GM12878 (cell line): ENCODE data around the gene PRKAB2. TPM values are rescaled to one million over a fixed set of nuclear protein-coding genes. Genes with fewer than 3 reads are reported as not detected.

ENCODE experiments used
- ATAC-seq: fragments of 200-7000 bp; cut with Tn5 transposase; 3 replicates; pipeline ENCODE4 v1.9.1; 2020; ENCODE audit warnings: mild to moderate bottlenecking, moderate library complexity
- BruUV-seq: library from RNA; stranded (reverse); fragments of 400-500 nt; replicated peaks from 2 replicates; lab custom pipeline; 2021; lab: Mats Ljungman, UMichigan
- CTCF ChIA-PET: fragments of 300-600 bp; sonication (Branson Sonifier 250); formaldehyde crosslinking; extraction: SDS; loops from one replicate; lab custom pipeline; 2021; ENCODE audit warnings: inconsistent platforms; lab: Yijun Ruan, JAX
- POLR2A ChIA-PET: fragments of 350-600 bp; formaldehyde crosslinking; extraction: SDS; loops from one replicate; lab custom pipeline; 2021; ENCODE audit warnings: inconsistent platforms; lab: Charles Lee
- RAD21 ChIA-PET: fragments of 300-600 bp; sonication (Branson Sonifier 250); formaldehyde crosslinking; loops from one replicate; lab custom pipeline; 2023; ENCODE audit warnings: antibody characterized with exemption; ENCODE audit not compliant: unreplicated experiment; lab: Charles Lee
- SMC1A ChIA-PET: fragments of 300-600 bp; sonication (Branson Sonifier 250); formaldehyde crosslinking; loops from one replicate; lab custom pipeline; 2023; ENCODE audit not compliant: unreplicated experiment, uncharacterized antibody; lab: Charles Lee
- DNase-seq: peaks from one replicate; pipeline ENCODE4 v3.0.0-alpha.2; 2011; ENCODE audit warnings: low read depth, low spot score
- FAIRE-seq: peaks from 3 replicates; lab custom pipeline; 2011; peaks lifted over from hg19 to GRCh38; lab: Jason Lieb, UNC
- H2AFZ ChIP-seq: 2 replicates; pipeline ENCODE4 v1.6.0; 2011; ENCODE audit warnings: low read depth, low read length, control low read depth; ENCODE audit not compliant: control insufficient read depth
- H3K27ac ChIP-seq: 2 replicates; pipeline ENCODE4 v1.5.1; 2011; ENCODE audit warnings: control low read depth; ENCODE audit not compliant: control insufficient read depth, insufficient read depth
- H3K27me3 ChIP-seq, 2 experiments: replicated peaks in 1 of 2; 2 replicates each; pipeline versions ENCODE4 v1.6.0 to v1.6.1; 2011; ENCODE audit warnings: low read length in 1 of 2; ENCODE audit not compliant: control insufficient read depth in 2 of 2, insufficient read depth in 2 of 2
- H3K36me3 ChIP-seq, 2 experiments: 2 replicates each; pipeline ENCODE4 v1.5.1; 2011; ENCODE audit warnings: low read length in 1 of 2; ENCODE audit not compliant: control insufficient read depth in 2 of 2, insufficient read depth in 2 of 2
- H3K4me1 ChIP-seq: 2 replicates; pipeline ENCODE4 v1.6.1; 2011; ENCODE audit warnings: mild to moderate bottlenecking, low read length, moderate library complexity, mixed read lengths; ENCODE audit not compliant: control insufficient read depth, insufficient read depth
- H3K4me2 ChIP-seq: 2 replicates; pipeline ENCODE4 v1.6.0; 2011; ENCODE audit warnings: control low read depth; ENCODE audit not compliant: control insufficient read depth, insufficient read depth
- H3K4me3 ChIP-seq: fragments of 200-600 bp; sonication (generic); 2 replicates; pipeline ENCODE4 v1.5.1; 2016
- H3K79me2 ChIP-seq: 2 replicates; pipeline ENCODE4 v1.6.0; 2011; ENCODE audit warnings: low read length; ENCODE audit not compliant: control insufficient read depth, insufficient read depth
- H3K9ac ChIP-seq: 2 replicates; pipeline ENCODE4 v1.8.0; 2011; ENCODE audit warnings: low read length, control low read depth, mixed read lengths; ENCODE audit not compliant: control insufficient read depth, insufficient read depth
- H3K9me3 ChIP-seq: replicated peaks from 3 replicates; pipeline ENCODE4 v1.5.1; 2011; ENCODE audit warnings: mild to moderate bottlenecking, low read length; ENCODE audit not compliant: control insufficient read depth, insufficient read depth
- H4K20me1 ChIP-seq: 2 replicates; pipeline ENCODE4 v1.6.0; 2011; ENCODE audit not compliant: control insufficient read depth, insufficient read depth
- BACH1 ChIP-seq: fragments of 450-650 bp; IDR thresholded peaks from 2 replicates; pipeline ENCODE4 v1.6.1; 2017; ENCODE audit warnings: mild to moderate bottlenecking, borderline replicate concordance
- CEBPB ChIP-seq, 2 experiments: fragments of 150-350 bp in 1 of 2; IDR thresholded peaks; 2 replicates each; pipeline ENCODE4 v1.6.1; 2012 to 2014; ENCODE audit warnings: low read depth in 2 of 2, low read length in 2 of 2, borderline replicate concordance in 1 of 2, inconsistent platforms in 1 of 2
- MTA2 ChIP-seq: fragments of 450-650 bp; IDR thresholded peaks from 2 replicates; pipeline ENCODE4 v1.6.1; 2016; ENCODE audit warnings: low read depth, mild to moderate bottlenecking, moderate library complexity
- RCOR1 ChIP-seq: conservative IDR thresholded peaks from 2 replicates; pipeline ENCODE4 v1.6.1; 2012; ENCODE audit warnings: low read depth, low read length, improper control_type of control experiment
- SREBF2 ChIP-seq: IDR thresholded peaks from 2 replicates; pipeline ENCODE4 v1.6.1; 2012; ENCODE audit warnings: mild to moderate bottlenecking, low read length
- YBX1 ChIP-seq: fragments of 450-650 bp; IDR thresholded peaks from 2 replicates; pipeline ENCODE4 v1.6.1; 2016; ENCODE audit warnings: antibody characterized with exemption
- ZBED1 ChIP-seq: IDR thresholded peaks from 2 replicates; pipeline ENCODE4 v1.6.1; 2016; ENCODE audit warnings: borderline replicate concordance
- ZNF217 ChIP-seq: fragments of 450-650 bp; IDR thresholded peaks from 2 replicates; pipeline ENCODE4 v1.6.1; 2017; ENCODE audit warnings: antibody characterized with exemption, mild to moderate bottlenecking
- ZZZ3 ChIP-seq: IDR thresholded peaks from 2 replicates; pipeline ENCODE4 v1.6.1; 2011; ENCODE audit warnings: low read depth; ENCODE audit not compliant: control insufficient read depth, insufficient read length
- WGBS: methylation state at CpG from one replicate; pipeline ENCODE4 v1.1.6; 2016; ENCODE audit warnings: low lambda C conversion rate; ENCODE audit not compliant: insufficient replicate concordance, insufficient coverage; ENCODE audit errors: missing lambda C conversion rate; 5-methylcytosine and 5-hydroxymethylcytosine counted together
- in situ Hi-C: fragments of 300-500 bp; cut with MboI; formaldehyde crosslinking; loops from 9 replicates; pipeline ENCODE4 v1.14.3; 2018; ENCODE audit warnings: mixed read lengths
- intact Hi-C: fragments of 100-400 bp; cut with micrococcal nuclease; formaldehyde crosslinking; loops from one replicate; pipeline ENCODE4 v1.14.2; 2022; ENCODE audit not compliant: unreplicated experiment
- polyA plus RNA-seq, 11 experiments: library from polyadenylated mRNA; depleted of rRNA in 4 of 11; unstranded in 6 of 11; stranded (reverse) in 5 of 11; fragments of >200 nt; fragmentation: Nextera tagmentation in 4 of 11; fragmentation: Illumina TruSeq in 1 of 11; extraction: Ambion mirVana in 4 of 11; extraction: Trizol in 1 of 11; gene quantifications; 1 replicate in 1 of 11; 2 replicates in 10 of 11; pipeline versions ENCODE4 v1.2.1 to v1.2.3, GENCODE V29; 2011 to 2016; ENCODE audit warnings: inconsistent platforms in 2 of 11, missing spikeins in 2 of 11, low read depth in 1 of 11
- total RNA-seq, 4 experiments: library from RNA; depleted of rRNA in 3 of 4; stranded (reverse); fragments of >200 nt in 3 of 4; fragmentation: Illumina TruSeq in 1 of 4; extraction: Trizol in 1 of 4; gene quantifications; 2 replicates each; pipeline versions ENCODE4 v1.2.1 to v1.2.3, GENCODE V29; 2013 to 2021
- TF ChIP-seq, protein P1 (sequence below): IDR thresholded peaks from 2 replicates; pipeline ENCODE4 v1.6.1; 2011; ENCODE audit warnings: mild to moderate bottlenecking, low read depth, low read length, moderate library complexity; ENCODE audit not compliant: insufficient replicate concordance
- TF ChIP-seq, protein P2 (sequence below): IDR thresholded peaks from 2 replicates; pipeline ENCODE4 v1.6.1; 2012; ENCODE audit warnings: low read depth, low read length, improper control_type of control experiment
- TF ChIP-seq, protein P3 (sequence below): IDR thresholded peaks from 2 replicates; pipeline ENCODE4 v1.6.1; 2012; ENCODE audit warnings: low read depth, low read length, improper control_type of control experiment
- TF ChIP-seq, protein P4 (sequence below): IDR thresholded peaks from 2 replicates; pipeline ENCODE4 v1.6.1; 2012; ENCODE audit warnings: mild to moderate bottlenecking, low read depth, low read length

Gene PRKAB2
- total and polyA plus RNA-seq, 10 of the 15 experiments (the other 5 are each of a cell fraction or from before 2014, with no cell fraction given), result 2.2 to 26.4 (median 6.7) TPM

DNA sequence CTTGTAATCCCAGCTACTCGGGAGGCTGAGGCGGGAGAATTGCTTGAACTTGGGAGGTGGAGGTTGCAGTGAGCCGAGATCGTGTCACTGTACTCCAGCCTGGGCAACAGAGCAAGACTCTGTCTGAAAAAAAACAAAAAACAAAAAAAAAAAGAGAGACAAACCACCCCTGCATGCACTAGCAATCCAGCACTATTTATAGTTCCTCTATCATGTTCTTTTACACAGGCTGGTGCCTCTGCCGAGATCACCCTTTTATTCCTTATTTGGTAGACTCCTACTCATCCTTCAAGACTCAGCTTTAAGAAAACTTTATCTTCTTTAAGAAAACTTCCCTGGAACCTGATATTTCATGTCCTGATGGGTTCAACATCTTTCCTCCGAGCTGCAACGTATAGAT is 42.1 kb upstream of the PRKAB2 start:
- no peak for DNase-seq
- Histone ChIP-seq H3K27ac (no peak overlapping the region), H3K9ac (no peak overlapping the region), H3K4me2 (no peak overlapping the region), H3K9me3 (no peaks in the 10 kb centered on the region), H4K20me1 (no peaks in the 10 kb centered on the region), H2AFZ (no peak overlapping the region), H3K27me3 (no peaks in the 10 kb centered on the region), H3K4me1 (no peaks in the 10 kb centered on the region), H3K36me3 (no peaks in the 10 kb centered on the region), H3K4me3 (no peak overlapping the region), H3K79me2 (no peaks in the 10 kb centered on the region)
- intact Hi-C loops (no loop called here), in situ Hi-C loops (no loop called here)
- SMC1A ChIA-PET, result interaction anchor here (0.9 kb wide), 1 partner anchor 27 kb away, joined by 3 read pairs; no protein-coding TSS in a partner anchor
- CTCF ChIA-PET, result no interaction called here
- RAD21 ChIA-PET, result interaction anchor here (0.6 kb wide), 1 partner anchor 271 kb away, joined by 3 read pairs; no protein-coding TSS in a partner anchor
- FAIRE-seq, result no peak
- BruUV-seq, result no TSS peak
- POLR2A ChIA-PET, result no interaction called here
- ATAC-seq, result no peak
- WGBS, result 28% methylated on average over 7 of the region's 7 CpGs
- TF ChIP-seq RCOR1 (no peak), SREBF2 (no peak), MTA2 (no peak), YBX1 (no peak), ZBED1 (no peak), ZNF217 (no peak), CEBPB (IDR thresholded peaks at IDR 0.05; ENCODE audit: borderline replicate concordance in 1 of 2, low read depth in 2 of 2, low read length in 2 of 2) (no peak), BACH1 (no peak), ZZZ3 (no peak)
- TF ChIP-seq, protein P1, sequence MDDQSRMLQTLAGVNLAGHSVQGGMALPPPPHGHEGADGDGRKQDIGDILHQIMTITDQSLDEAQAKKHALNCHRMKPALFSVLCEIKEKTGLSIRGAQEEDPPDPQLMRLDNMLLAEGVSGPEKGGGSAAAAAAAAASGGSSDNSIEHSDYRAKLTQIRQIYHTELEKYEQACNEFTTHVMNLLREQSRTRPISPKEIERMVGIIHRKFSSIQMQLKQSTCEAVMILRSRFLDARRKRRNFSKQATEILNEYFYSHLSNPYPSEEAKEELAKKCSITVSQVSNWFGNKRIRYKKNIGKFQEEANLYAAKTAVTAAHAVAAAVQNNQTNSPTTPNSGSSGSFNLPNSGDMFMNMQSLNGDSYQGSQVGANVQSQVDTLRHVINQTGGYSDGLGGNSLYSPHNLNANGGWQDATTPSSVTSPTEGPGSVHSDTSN, result no peak
- TF ChIP-seq, protein P2, sequence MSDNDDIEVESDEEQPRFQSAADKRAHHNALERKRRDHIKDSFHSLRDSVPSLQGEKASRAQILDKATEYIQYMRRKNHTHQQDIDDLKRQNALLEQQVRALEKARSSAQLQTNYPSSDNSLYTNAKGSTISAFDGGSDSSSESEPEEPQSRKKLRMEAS, result no peak
- TF ChIP-seq, protein P3, sequence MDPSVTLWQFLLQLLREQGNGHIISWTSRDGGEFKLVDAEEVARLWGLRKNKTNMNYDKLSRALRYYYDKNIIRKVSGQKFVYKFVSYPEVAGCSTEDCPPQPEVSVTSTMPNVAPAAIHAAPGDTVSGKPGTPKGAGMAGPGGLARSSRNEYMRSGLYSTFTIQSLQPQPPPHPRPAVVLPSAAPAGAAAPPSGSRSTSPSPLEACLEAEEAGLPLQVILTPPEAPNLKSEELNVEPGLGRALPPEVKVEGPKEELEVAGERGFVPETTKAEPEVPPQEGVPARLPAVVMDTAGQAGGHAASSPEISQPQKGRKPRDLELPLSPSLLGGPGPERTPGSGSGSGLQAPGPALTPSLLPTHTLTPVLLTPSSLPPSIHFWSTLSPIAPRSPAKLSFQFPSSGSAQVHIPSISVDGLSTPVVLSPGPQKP, result no peak
- TF ChIP-seq, protein P4, sequence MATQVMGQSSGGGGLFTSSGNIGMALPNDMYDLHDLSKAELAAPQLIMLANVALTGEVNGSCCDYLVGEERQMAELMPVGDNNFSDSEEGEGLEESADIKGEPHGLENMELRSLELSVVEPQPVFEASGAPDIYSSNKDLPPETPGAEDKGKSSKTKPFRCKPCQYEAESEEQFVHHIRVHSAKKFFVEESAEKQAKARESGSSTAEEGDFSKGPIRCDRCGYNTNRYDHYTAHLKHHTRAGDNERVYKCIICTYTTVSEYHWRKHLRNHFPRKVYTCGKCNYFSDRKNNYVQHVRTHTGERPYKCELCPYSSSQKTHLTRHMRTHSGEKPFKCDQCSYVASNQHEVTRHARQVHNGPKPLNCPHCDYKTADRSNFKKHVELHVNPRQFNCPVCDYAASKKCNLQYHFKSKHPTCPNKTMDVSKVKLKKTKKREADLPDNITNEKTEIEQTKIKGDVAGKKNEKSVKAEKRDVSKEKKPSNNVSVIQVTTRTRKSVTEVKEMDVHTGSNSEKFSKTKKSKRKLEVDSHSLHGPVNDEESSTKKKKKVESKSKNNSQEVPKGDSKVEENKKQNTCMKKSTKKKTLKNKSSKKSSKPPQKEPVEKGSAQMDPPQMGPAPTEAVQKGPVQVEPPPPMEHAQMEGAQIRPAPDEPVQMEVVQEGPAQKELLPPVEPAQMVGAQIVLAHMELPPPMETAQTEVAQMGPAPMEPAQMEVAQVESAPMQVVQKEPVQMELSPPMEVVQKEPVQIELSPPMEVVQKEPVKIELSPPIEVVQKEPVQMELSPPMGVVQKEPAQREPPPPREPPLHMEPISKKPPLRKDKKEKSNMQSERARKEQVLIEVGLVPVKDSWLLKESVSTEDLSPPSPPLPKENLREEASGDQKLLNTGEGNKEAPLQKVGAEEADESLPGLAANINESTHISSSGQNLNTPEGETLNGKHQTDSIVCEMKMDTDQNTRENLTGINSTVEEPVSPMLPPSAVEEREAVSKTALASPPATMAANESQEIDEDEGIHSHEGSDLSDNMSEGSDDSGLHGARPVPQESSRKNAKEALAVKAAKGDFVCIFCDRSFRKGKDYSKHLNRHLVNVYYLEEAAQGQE, result no peak
